A673 (cell line): Measurements from ENCODE around the gene MOB3A. TPM values are rescaled to one million over a fixed set of nuclear protein-coding genes. Genes with fewer than 3 reads are reported as not detected.
A peak's percentile ranks its signal among the peaks of the same experiment; 100 is the strongest.

ENCODE experiments used
- BruUV-seq: library from RNA; stranded (reverse); fragments of 400-500 nt; replicated peaks from 2 replicates; lab custom pipeline; 2021; lab: Mats Ljungman, UMichigan
- CTCF ChIA-PET: fragments of 300-600 bp; sonication (Branson Sonifier 250); formaldehyde crosslinking; loops from one replicate; lab custom pipeline; 2022; ENCODE audit warnings: antibody characterized with exemption; lab: Charles Lee
- POLR2A ChIA-PET: fragments of 300-600 bp; sonication (Branson Sonifier 250); formaldehyde crosslinking; loops from one replicate; lab custom pipeline; 2022; ENCODE audit warnings: antibody characterized with exemption; ENCODE audit not compliant: low non-redundant PET; lab: Charles Lee
- DNase-seq: peaks from one replicate; pipeline ENCODE4 v3.0.0-alpha.2; 2015; ENCODE audit warnings: low spot score
- H3K27ac ChIP-seq: fragments of 200-600 bp; sonication (generic); 2 replicates; pipeline ENCODE4 v1.5.1; 2016; ENCODE audit warnings: mixed run types, low read depth, mild to moderate bottlenecking, mixed read lengths, antibody characterized with exemption, low read length; ENCODE audit not compliant: poor library complexity, severe bottlenecking
- H3K27me3 ChIP-seq: fragments of 200-600 bp; sonication (generic); replicated peaks from 2 replicates; pipeline ENCODE4 v1.6.1; 2017; ENCODE audit warnings: mixed run types, low read depth, mild to moderate bottlenecking, mixed read lengths, antibody characterized with exemption, low read length; ENCODE audit not compliant: insufficient read depth, poor library complexity
- H3K36me3 ChIP-seq: fragments of 200-600 bp; sonication (generic); 2 replicates; pipeline ENCODE4 v1.6.1; 2016; ENCODE audit warnings: mixed run types, mild to moderate bottlenecking, mixed read lengths, antibody characterized with exemption, low read length; ENCODE audit not compliant: insufficient read depth, poor library complexity, severe bottlenecking
- H3K4me1 ChIP-seq: fragments of 200-600 bp; sonication (generic); 2 replicates; pipeline ENCODE4 v1.6.1; 2017; ENCODE audit warnings: mixed run types, mild to moderate bottlenecking, mixed read lengths, antibody characterized with exemption, low read length; ENCODE audit not compliant: insufficient read depth, poor library complexity, severe bottlenecking
- H3K4me3 ChIP-seq: fragments of 200-600 bp; sonication (generic); 2 replicates; pipeline ENCODE4 v1.5.1; 2016; ENCODE audit warnings: low read depth, mixed run types, mild to moderate bottlenecking, mixed read lengths, low read length; ENCODE audit not compliant: poor library complexity, severe bottlenecking
- H3K9me3 ChIP-seq: fragments of 200-600 bp; sonication (generic); 2 replicates; pipeline ENCODE4 v1.6.1; 2016; ENCODE audit warnings: mixed run types, low read depth, mild to moderate bottlenecking, mixed read lengths, antibody characterized with exemption, low read length; ENCODE audit not compliant: poor library complexity, severe bottlenecking
- EZH2 ChIP-seq: fragments of 200-600 bp; sonication (generic); IDR thresholded peaks from 2 replicates; pipeline ENCODE4 v1.6.1; 2017; ENCODE audit warnings: borderline replicate concordance, low read depth, mild to moderate bottlenecking, mixed read lengths, antibody characterized with exemption, low read length; ENCODE audit not compliant: poor library complexity, severe bottlenecking
- intact Hi-C: fragments of 100-400 bp; cut with micrococcal nuclease; formaldehyde crosslinking; loops from one replicate; pipeline ENCODE4 v1.10.0; 2022; ENCODE audit not compliant: unreplicated experiment
- total RNA-seq: library from RNA; stranded (reverse); gene quantifications from 2 replicates; pipeline ENCODE4 v1.2.3, GENCODE V29; 2021
- TF ChIP-seq, protein P1 (sequence below): fragments of 300-800, 200-600 bp; sonication (generic); conservative IDR thresholded peaks from 2 replicates; pipeline ENCODE4 v1.5.1; 2017; ENCODE audit warnings: low read depth, mild to moderate bottlenecking, antibody characterized with exemption, low read length, moderate library complexity, mixed read lengths

The MOB3A gene
- total RNA-seq, 1 experiment from 2014 or later = 40.7 TPM

- intact Hi-C loops = no loop called here
- no peak for DNase-seq
- H3K4me3 ChIP-seq = peak overlapping the region; percentile 98
- no peaks in the 10 kb centered on the region for H3K9me3 ChIP-seq
- peak overlapping the region; percentile 86 for H3K27ac ChIP-seq
- peaks cover 4% of the 10 kb centered on the region for H3K36me3 ChIP-seq
- peaks cover 12% of the 10 kb centered on the region for H3K4me1 ChIP-seq
- no TSS peak for BruUV-seq
- ChIA-PET CTCF (interaction anchor here (0.6 kb wide), 2 partner anchors 29 to 343 kb away, joined by 4 to 5 read pairs; no protein-coding TSS in a partner anchor), POLR2A (interaction anchor here (0.6 kb wide), 1 partner anchor 105 kb away, joined by 3 read pairs; no protein-coding TSS in a partner anchor)
- TF ChIP-seq, protein P1, sequence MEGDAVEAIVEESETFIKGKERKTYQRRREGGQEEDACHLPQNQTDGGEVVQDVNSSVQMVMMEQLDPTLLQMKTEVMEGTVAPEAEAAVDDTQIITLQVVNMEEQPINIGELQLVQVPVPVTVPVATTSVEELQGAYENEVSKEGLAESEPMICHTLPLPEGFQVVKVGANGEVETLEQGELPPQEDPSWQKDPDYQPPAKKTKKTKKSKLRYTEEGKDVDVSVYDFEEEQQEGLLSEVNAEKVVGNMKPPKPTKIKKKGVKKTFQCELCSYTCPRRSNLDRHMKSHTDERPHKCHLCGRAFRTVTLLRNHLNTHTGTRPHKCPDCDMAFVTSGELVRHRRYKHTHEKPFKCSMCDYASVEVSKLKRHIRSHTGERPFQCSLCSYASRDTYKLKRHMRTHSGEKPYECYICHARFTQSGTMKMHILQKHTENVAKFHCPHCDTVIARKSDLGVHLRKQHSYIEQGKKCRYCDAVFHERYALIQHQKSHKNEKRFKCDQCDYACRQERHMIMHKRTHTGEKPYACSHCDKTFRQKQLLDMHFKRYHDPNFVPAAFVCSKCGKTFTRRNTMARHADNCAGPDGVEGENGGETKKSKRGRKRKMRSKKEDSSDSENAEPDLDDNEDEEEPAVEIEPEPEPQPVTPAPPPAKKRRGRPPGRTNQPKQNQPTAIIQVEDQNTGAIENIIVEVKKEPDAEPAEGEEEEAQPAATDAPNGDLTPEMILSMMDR = no peak
- TF ChIP-seq EZH2 = no peak
- no peaks in the 10 kb centered on the region for H3K27me3 ChIP-seq
Observed at GRCh38 chr19:2048959-2049740, 47.0 kb downstream of the MOB3A start.

- peaks cover 12% of the 10 kb centered on the region for H3K4me1 ChIP-seq
- no peak for DNase-seq
- no peak overlapping the region for H3K4me3 ChIP-seq
- no peaks in the 10 kb centered on the region for H3K27me3 ChIP-seq
- intact Hi-C loops = no loop called here
- no peak overlapping the region for H3K27ac ChIP-seq
- peaks cover 4% of the 10 kb centered on the region for H3K36me3 ChIP-seq
- no peaks in the 10 kb centered on the region for H3K9me3 ChIP-seq
- POLR2A ChIA-PET = no interaction called here
- TF ChIP-seq EZH2 = no peak
- TF ChIP-seq, protein P1 = no peak
- BruUV-seq = no TSS peak
- CTCF ChIA-PET = no interaction called here
Observed at GRCh38 chr19:2048104-2048958, 47.8 kb downstream of the MOB3A start.

GRCh38 chr19:2047449-2048103 is 48.5 kb downstream of the MOB3A start:
- peaks cover 18% of the 10 kb centered on the region for H3K4me1 ChIP-seq
- no peaks in the 10 kb centered on the region for H3K9me3 ChIP-seq
- peaks cover 11% of the 10 kb centered on the region for H3K36me3 ChIP-seq
- CTCF ChIA-PET = no interaction called here
- H3K27ac ChIP-seq = no peak overlapping the region
- TF ChIP-seq, protein P1 = no peak
- TF ChIP-seq EZH2 = no peak
- no peak for DNase-seq
- H3K27me3 ChIP-seq = no peaks in the 10 kb centered on the region
- H3K4me3 ChIP-seq = no peak overlapping the region
- intact Hi-C loops = no loop called here
- POLR2A ChIA-PET = no interaction called here
- BruUV-seq = no TSS peak
